OCI-LY7 (cell line): ENCODE results near the gene BCDIN3D. TPM values are rescaled to one million over a fixed set of nuclear protein-coding genes. Genes with fewer than 3 reads are reported as not detected.

Experiments used
- BruUV-seq: library from RNA; stranded (reverse); fragments of 400-500 nt; replicated peaks from 2 replicates; lab custom pipeline; 2021; lab: Mats Ljungman, UMichigan
- CTCF ChIA-PET: fragments of 300-600 bp; sonication (Branson Sonifier 250); formaldehyde crosslinking; loops from one replicate; lab custom pipeline; 2022; ENCODE audit warnings: antibody characterized with exemption; ENCODE audit not compliant: unreplicated experiment; lab: Charles Lee
- POLR2A ChIA-PET: fragments of 300-600 bp; sonication (Branson Sonifier 250); formaldehyde crosslinking; loops from one replicate; lab custom pipeline; 2022; ENCODE audit warnings: antibody characterized with exemption; lab: Charles Lee
- DNase-seq: peaks from one replicate; pipeline ENCODE4 v3.0.0-alpha.2; 2015; ENCODE audit warnings: low spot score
- H2AFZ ChIP-seq: fragments of 200-600 bp; sonication (generic), shearing (Covaris generic); 2 replicates; pipeline ENCODE4 v1.6.1; 2014; ENCODE audit warnings: mild to moderate bottlenecking, antibody characterized with exemption, low read length, moderate library complexity
- H3K27ac ChIP-seq: fragments of 200-600 bp; sonication (generic); 2 replicates; pipeline ENCODE4 v1.5.1; 2014; ENCODE audit warnings: mixed run types, low read depth, mild to moderate bottlenecking, moderate library complexity, low read length, inconsistent platforms; ENCODE audit not compliant: poor library complexity, severe bottlenecking
- H3K36me3 ChIP-seq: fragments of 200-600 bp; sonication (generic); 2 replicates; pipeline ENCODE4 v1.6.1; 2014; ENCODE audit warnings: mild to moderate bottlenecking, antibody characterized with exemption, low read length, moderate library complexity, mixed read lengths; ENCODE audit not compliant: insufficient read depth
- H3K4me1 ChIP-seq: fragments of 200-600 bp; sonication (generic); 2 replicates; pipeline ENCODE4 v1.5.1; 2014; ENCODE audit warnings: mild to moderate bottlenecking, low read length; ENCODE audit not compliant: insufficient read depth, poor library complexity, severe bottlenecking
- H3K4me2 ChIP-seq: fragments of 200-600 bp; sonication (generic); 2 replicates; pipeline ENCODE4 v1.6.1; 2014; ENCODE audit warnings: mild to moderate bottlenecking, low read length
- H3K4me3 ChIP-seq: fragments of 200-600 bp; sonication (generic); 2 replicates; pipeline ENCODE4 v1.5.1; 2014; ENCODE audit warnings: mild to moderate bottlenecking, low read depth, low read length; ENCODE audit not compliant: poor library complexity, severe bottlenecking
- H3K79me2 ChIP-seq: fragments of 200-600 bp; sonication (generic); 2 replicates; pipeline ENCODE4 v1.6.1; 2016; ENCODE audit warnings: low read depth, mild to moderate bottlenecking, low read length, moderate library complexity, mixed read lengths; ENCODE audit not compliant: insufficient read depth
- H3K9me2 ChIP-seq: fragments of 200-600 bp; sonication (generic); 2 replicates; pipeline ENCODE4 v1.6.1; 2016; ENCODE audit warnings: mild to moderate bottlenecking, low read length, mixed read lengths; ENCODE audit not compliant: insufficient read depth
- H3K9me3 ChIP-seq: fragments of 200-600 bp; sonication (generic); 2 replicates; pipeline ENCODE4 v1.6.1; 2014; ENCODE audit warnings: mild to moderate bottlenecking, mixed run types, low read length, mixed read lengths
- H4K20me1 ChIP-seq: fragments of 200-600 bp; sonication (generic); 2 replicates; pipeline ENCODE4 v1.6.1; 2014; ENCODE audit warnings: mild to moderate bottlenecking, antibody characterized with exemption, low read length, moderate library complexity, mixed read lengths; ENCODE audit not compliant: insufficient read depth
- CTCF ChIP-seq: fragments of 200-600 bp; sonication (generic); conservative IDR thresholded peaks from 2 replicates; pipeline ENCODE4 v1.5.1; 2014; ENCODE audit warnings: mild to moderate bottlenecking, antibody characterized with exemption, low read length, moderate library complexity, mixed read lengths
- EZH2phosphoT487 ChIP-seq: fragments of 200-600 bp; sonication (generic); IDR thresholded peaks from 2 replicates; pipeline ENCODE4 v1.6.1; 2018; ENCODE audit warnings: low read depth, borderline replicate concordance, mild to moderate bottlenecking, mixed run types, antibody characterized with exemption, low read length, moderate library complexity, mixed read lengths
- intact Hi-C: fragments of 100-400 bp; cut with micrococcal nuclease; formaldehyde crosslinking; loops from one replicate; pipeline ENCODE4 v1.10.0; 2022; ENCODE audit not compliant: unreplicated experiment
- total RNA-seq, 2 experiments: library from RNA; depleted of rRNA in 1 of 2; stranded (reverse); fragments of >200 nt in 1 of 2; shearing (Covaris generic) in 1 of 2; gene quantifications; 2 replicates each; pipeline ENCODE4 v1.2.3, GENCODE V29; 2014 to 2022

BCDIN3D gene
- total RNA-seq, 2 experiments from 2014 or later, result 8.4 to 10.1 TPM

GRCh38 chr12:49790741-49791555 lies 52.0 kb downstream of the BCDIN3D start:
- CTCF ChIA-PET, result no interaction called here
- no TSS peak for BruUV-seq

DNA sequence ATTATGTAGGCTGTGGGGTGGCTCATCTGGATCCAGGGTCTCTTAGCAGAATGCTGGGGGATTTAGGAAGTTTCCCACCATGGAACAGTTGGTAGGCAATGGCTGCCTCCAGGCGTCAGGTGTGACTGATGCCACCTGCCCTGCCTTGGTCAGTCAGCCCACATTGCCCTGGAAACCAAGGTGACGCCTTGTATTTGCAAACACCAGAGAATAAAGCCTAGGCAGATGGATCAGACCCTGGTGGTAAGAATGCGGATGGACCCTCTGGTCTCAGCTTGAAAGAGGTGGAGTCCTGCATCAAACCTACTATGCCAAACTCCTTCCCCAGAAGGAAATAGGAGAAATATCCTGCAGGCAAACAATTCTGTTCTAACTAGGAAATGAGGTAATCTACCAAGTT lies 52.9 kb downstream of the BCDIN3D start:
- TF ChIP-seq EZH2phosphoT487 (no peak), CTCF (no peak)
- no peaks in the 10 kb centered on the region for H3K36me3 ChIP-seq
- DNase-seq, result no peak
- CTCF ChIA-PET, result no interaction called here
- no peaks in the 10 kb centered on the region for H3K9me2 ChIP-seq
- BruUV-seq, result no TSS peak
- POLR2A ChIA-PET, result no interaction called here
- no peak overlapping the region for H3K4me2 ChIP-seq
- H2AFZ ChIP-seq, result no peak overlapping the region
- intact Hi-C loops, result no loop called here
- H3K4me1 ChIP-seq, result no peaks in the 10 kb centered on the region
- H3K9me3 ChIP-seq, result peaks cover 5% of the 10 kb centered on the region; the same call in 1 of the 2 replicates
- H4K20me1 ChIP-seq, result no peaks in the 10 kb centered on the region
- no peak overlapping the region for H3K27ac ChIP-seq
- H3K4me3 ChIP-seq, result no peak overlapping the region
- no peaks in the 10 kb centered on the region for H3K79me2 ChIP-seq

More at GRCh38 chr12:49790741-49791555, 52.0 kb downstream of the BCDIN3D start:
- H3K4me3 ChIP-seq, result no peak overlapping the region
- TF ChIP-seq CTCF, result no peak
- TF ChIP-seq EZH2phosphoT487, result no peak
- no peak overlapping the region for H2AFZ ChIP-seq
- H3K4me1 ChIP-seq, result no peaks in the 10 kb centered on the region
- H4K20me1 ChIP-seq, result no peaks in the 10 kb centered on the region
- POLR2A ChIA-PET, result no interaction called here
- intact Hi-C loops, result no loop called here
- peaks cover 5% of the 10 kb centered on the region; the same call in 1 of the 2 replicates for H3K9me3 ChIP-seq
- no peaks in the 10 kb centered on the region for H3K79me2 ChIP-seq
- DNase-seq, result no peak
- no peaks in the 10 kb centered on the region for H3K36me3 ChIP-seq
- no peaks in the 10 kb centered on the region for H3K9me2 ChIP-seq
- no peak overlapping the region for H3K27ac ChIP-seq
- no peak overlapping the region for H3K4me2 ChIP-seq

GRCh38 chr12:49787672-49788071 lies 55.2 kb downstream of the BCDIN3D start:
- Histone ChIP-seq H3K36me3 (no peaks in the 10 kb centered on the region), H3K9me2 (no peaks in the 10 kb centered on the region), H3K4me2 (no peak overlapping the region), H3K4me1 (no peaks in the 10 kb centered on the region), H3K4me3 (no peak overlapping the region), H4K20me1 (no peaks in the 10 kb centered on the region), H3K27ac (no peak overlapping the region), H2AFZ (no peak overlapping the region), H3K79me2 (no peaks in the 10 kb centered on the region), H3K9me3 (peaks cover 5% of the 10 kb centered on the region; the same call in 1 of the 2 replicates)
- ChIA-PET POLR2A (interaction anchor here (0.7 kb wide), 1 partner anchor 38 kb away, joined by 3 read pairs; no protein-coding TSS in a partner anchor), CTCF (no interaction called here)
- intact Hi-C loops, result no loop called here
- TF ChIP-seq CTCF, result no peak
- no peak for TF ChIP-seq EZH2phosphoT487
- no peak for DNase-seq
- no TSS peak for BruUV-seq
